ENCODE results near the gene SNTB2. TPM values are rescaled to one million over a fixed set of nuclear protein-coding genes. Genes with fewer than 3 reads are reported as not detected.

The SNTB2 gene
- total and polyA plus RNA-seq, 2 of the 8 experiments (the other 6 are each of a cell fraction or from before 2014, with no cell fraction given) = 6.0 to 16.1 TPM

DNA sequence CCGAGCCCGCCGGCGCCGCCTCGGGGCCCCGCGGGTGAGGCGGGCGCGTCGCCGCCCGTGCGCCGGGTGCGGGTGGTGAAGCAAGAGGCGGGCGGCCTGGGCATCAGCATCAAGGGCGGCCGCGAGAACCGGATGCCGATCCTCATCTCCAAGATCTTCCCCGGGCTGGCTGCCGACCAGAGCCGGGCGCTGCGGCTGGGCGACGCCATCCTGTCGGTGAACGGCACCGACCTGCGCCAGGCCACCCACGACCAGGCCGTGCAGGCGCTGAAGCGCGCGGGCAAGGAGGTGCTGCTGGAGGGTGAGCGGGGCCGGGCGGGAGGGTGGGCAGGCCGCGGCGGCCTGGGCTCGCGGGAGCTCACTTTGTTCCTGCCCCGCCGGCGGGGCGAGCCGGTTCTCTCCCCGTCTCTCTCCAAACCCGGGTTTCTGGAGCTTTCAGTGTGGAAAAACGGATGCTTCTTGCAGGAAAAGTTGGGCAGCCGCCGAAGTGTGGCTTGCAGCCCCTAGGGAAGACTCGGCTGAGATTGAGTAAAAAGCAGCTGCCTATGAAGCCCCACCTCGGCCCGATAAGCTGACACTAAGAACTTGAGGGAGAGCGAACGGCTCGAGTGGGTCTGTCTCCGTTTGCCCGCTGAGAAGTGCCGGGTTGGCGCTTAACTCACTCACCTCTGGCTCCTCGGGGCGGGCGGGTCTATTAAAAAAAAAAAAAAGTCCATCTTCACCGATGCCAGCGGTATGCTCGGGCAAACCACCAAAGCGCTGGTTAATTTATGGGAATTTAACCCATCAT, 677 bp downstream of the SNTB2 start:
- H2AK5ac ChIP-seq (ENCODE audit: low read depth, low read length) = no peak overlapping the region
- H3K9me3 ChIP-seq (ENCODE audit: insufficient read depth in 2 of 2, low read depth in 1 of 2, low read length in 1 of 2) = no peaks in the 10 kb centered on the region
- H3K4me1 ChIP-seq (replicated peaks in 1 of 4; ENCODE audit: control insufficient read depth in 3 of 4, insufficient read depth in 4 of 4, low read length in 3 of 4) = peaks cover 2 to 7% (median 5%) of the 10 kb centered on the region in 4 experiments; a peak in 4 of 7 replicates
- no peak overlapping the region; the same call in 1 of the 2 replicates for H2BK5ac ChIP-seq (ENCODE audit: low read depth, low read length)
- TF ChIP-seq EP300 (IDR thresholded peaks at IDR 0.05; ENCODE audit: borderline replicate concordance in 1 of 2, low read depth in 2 of 2, low read length in 2 of 2) (no peak), TAF7 (optimal IDR thresholded peaks at IDR 0.05; ENCODE audit: borderline replicate concordance, low read depth, low read length) (peak; percentile 52), TAF1 (IDR thresholded peaks at IDR 0.05; ENCODE audit: low read depth, low read length) (peak; percentile 46; the same call in 1 of the 2 replicates), POLR2A (IDR thresholded peaks at IDR 0.05; ENCODE audit: control extremely low read depth in 1 of 2, low read depth in 2 of 2, low read length in 2 of 2) (peak in 1 of 2 experiments; percentile 42; a peak in 1 of 3 replicates), POLR2AphosphoS5 (IDR thresholded peaks at IDR 0.05; ENCODE audit: low read depth, low read length) (peak; percentile 27), KDM4A (IDR thresholded peaks at IDR 0.05; ENCODE audit: low read depth, low read length, severe bottlenecking) (peak; percentile 61), HDAC6 (IDR thresholded peaks at IDR 0.05; ENCODE audit: low read depth, low read length) (no peak), CBX5 (IDR thresholded peaks at IDR 0.05; ENCODE audit: low read depth, low read length) (no peak), ASH2L (IDR thresholded peaks at IDR 0.05; ENCODE audit: low read length) (peak; percentile 6), NRF1 (IDR thresholded peaks at IDR 0.05; ENCODE audit: low read depth, low read length) (no peak), SP4 (IDR thresholded peaks at IDR 0.05; ENCODE audit: low read length) (no peak)
- FAIRE-seq = no peak
- H2BK12ac ChIP-seq (ENCODE audit: low read depth, low read length) = no peak overlapping the region
- no peak overlapping the region for H3K23ac ChIP-seq (ENCODE audit: insufficient read length)
- peak overlapping the region; percentile 59; the same call in 1 of the 2 replicates for H3K27ac ChIP-seq (ENCODE audit: low read depth, low read length)
- H3K4me3 ChIP-seq (ENCODE audit: extremely low read depth in 1 of 4, insufficient read depth in 2 of 4, low read depth in 3 of 4, low read length in 4 of 4) = peak overlapping the region; percentile 85 to 96 (median 91)
- H4K5ac ChIP-seq (ENCODE audit: insufficient read length, low read depth, low read length) = no peak overlapping the region
- H2BK15ac ChIP-seq (ENCODE audit: low read length) = no peak overlapping the region
- no peak overlapping the region for H3K14ac ChIP-seq (ENCODE audit: insufficient read length)
- peak overlapping the region; percentile 73 to 98 (median 80) for H3K9ac ChIP-seq (replicated peaks in 1 of 4; ENCODE audit: extremely low read depth in 1 of 4, low read depth in 3 of 4, low read length in 3 of 4)
- H3K36me3 ChIP-seq (ENCODE audit: control insufficient read depth in 2 of 4, insufficient read depth in 4 of 4, low read length in 3 of 4) = no peaks in the 10 kb centered on the region
- H3K18ac ChIP-seq (ENCODE audit: extremely low read depth, low read length) = peak overlapping the region; percentile 86
- peak in 1 of 2 experiments; percentile 72 for DNase-seq (ENCODE audit: low read depth in 1 of 2, low spot score in 2 of 2)
- peak overlapping the region; percentile 87 to 93 for H3K4me2 ChIP-seq (ENCODE audit: insufficient read depth in 1 of 2, low read depth in 2 of 2, low read length in 2 of 2)
- no peak overlapping the region for H3K4ac ChIP-seq (replicated peaks; ENCODE audit: insufficient read length, low read depth, low read length)
- H4K91ac ChIP-seq (replicated peaks; ENCODE audit: insufficient read length, low read length) = no peak overlapping the region
- H3K79me2 ChIP-seq (ENCODE audit: control insufficient read depth in 1 of 2, insufficient read depth in 2 of 2, low read length in 2 of 2) = peaks cover 0 to 39% of the 10 kb centered on the region in 2 experiments; a peak in 2 of 4 replicates
- H4K8ac ChIP-seq (ENCODE audit: extremely low read depth, insufficient read depth, low read length) = peak overlapping the region; percentile 92; the same call in 1 of the 2 replicates
- H4K20me1 ChIP-seq (replicated peaks in 1 of 2; ENCODE audit: control insufficient read depth in 1 of 2, insufficient read depth in 2 of 2, low read length in 2 of 2) = no peaks in the 10 kb centered on the region
- ChIA-PET POLR2A (ENCODE audit: partially characterized antibody) (interaction anchor here (0.7 to 2.5 kb wide), 18 partner anchors 8 to 739 kb away, joined by 3 to 12 read pairs (median 4); partner anchors contain the start of genes CHTF8, PDF, SMPD3 and UTP4), CTCF (ENCODE audit: partially characterized antibody) (interaction anchor here (1.0 to 2.0 kb wide), 4 partner anchors 35 to 99 kb away, joined by 3 to 5 read pairs (median 4); no protein-coding TSS in a partner anchor)
- no peak overlapping the region for H2BK20ac ChIP-seq (ENCODE audit: low read length)
- no peak overlapping the region for H3K56ac ChIP-seq (replicated peaks; ENCODE audit: insufficient read length, low read depth, low read length)
- H3K79me1 ChIP-seq (ENCODE audit: low read depth, low read length) = no peaks in the 10 kb centered on the region
- WGBS, 2 experiments (ENCODE audit: extremely low coverage in 1 of 2, insufficient coverage in 1 of 2, insufficient read length in 1 of 2, insufficient replicate concordance in 2 of 2, low coverage in 1 of 2, low lambda C conversion rate in 2 of 2, missing lambda C conversion rate in 1 of 2) = 3% methylated on average over 53 of the region's 76 CpGs; no CpG with 5 or more reads in 1 of the 2 experiments
- no peak overlapping the region for H2AFZ ChIP-seq (ENCODE audit: low read length)
- H3K27me3 ChIP-seq (replicated peaks in 1 of 4; ENCODE audit: control insufficient read depth in 3 of 4, extremely low read depth in 1 of 4, insufficient read depth in 3 of 4, low read length in 3 of 4) = no peaks in the 10 kb centered on the region
- no peak overlapping the region for H2BK120ac ChIP-seq (replicated peaks; ENCODE audit: low read depth, low read length)
- peaks cover 6% of the 10 kb centered on the region for H3K23me2 ChIP-seq (ENCODE audit: low read depth, low read length)
